Activated gamma-delta T cell treated with Interleukin-2 at 50 U/mL for 16 hours (primary cell): ENCODE results near the gene CAMKK2.

Source experiments
- DNase-seq: peaks from one replicate; pipeline ENCODE4 v3.0.0-alpha.2; 2020

The CAMKK2 gene

GRCh38 chr12:121189619-121190155 lies 106.8 kb downstream of the CAMKK2 start:
- no peak for DNase-seq

- DNase-seq, result no peak
Measured at GRCh38 chr12:121189131-121189530, 107.4 kb downstream of the CAMKK2 start.

- no peak for DNase-seq
Measured at GRCh38 chr12:121188227-121188626, 108.3 kb downstream of the CAMKK2 start.
